HG02678 (cell line): ENCODE measurements around the gene RNASE8.

Source experiments
- ATAC-seq: cut with Tn5 transposase; IDR thresholded peaks from one replicate; pipeline ENCODE4 v1.9.1; 2021; ENCODE audit warnings: mild to moderate bottlenecking, moderate library complexity; ENCODE audit not compliant: unreplicated experiment

RNASE8 gene

DNA sequence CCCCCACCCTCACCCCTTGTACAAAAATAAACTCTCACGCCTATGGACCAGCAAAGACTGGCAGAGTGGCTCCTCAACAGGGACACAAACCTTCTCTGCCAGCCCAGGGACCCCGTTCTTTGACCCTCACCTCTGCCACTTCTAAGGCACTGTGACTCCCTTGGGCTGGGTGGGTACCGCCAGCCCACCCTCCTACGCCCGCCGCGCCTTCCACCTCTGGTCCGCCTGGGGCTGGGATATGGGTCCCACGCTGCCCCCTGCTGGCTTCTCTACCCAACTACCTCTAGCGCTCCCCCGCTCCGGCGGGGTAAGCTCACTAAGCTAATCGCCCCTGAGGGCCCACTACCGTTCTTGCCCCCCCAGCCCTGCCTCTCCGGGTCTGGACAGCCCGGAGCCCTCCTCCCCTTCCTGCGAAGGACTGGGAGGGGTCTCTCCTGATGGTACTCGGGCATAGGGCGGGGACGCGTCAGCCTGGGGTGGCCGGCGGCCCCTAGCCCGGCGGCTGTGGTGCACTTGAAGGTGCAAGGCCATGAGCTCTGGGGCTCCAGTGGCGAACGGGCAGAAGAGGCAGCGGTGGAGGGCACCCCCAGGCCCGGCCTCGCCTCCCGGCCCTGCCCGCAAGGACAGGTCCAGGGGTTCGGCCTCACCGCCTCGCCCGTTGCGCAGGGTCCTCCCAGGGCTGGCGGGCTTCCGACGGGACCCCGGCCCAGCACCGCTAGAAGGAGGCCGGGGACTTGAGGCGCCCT is 32.7 kb downstream of the RNASE8 start:
- no peak for ATAC-seq

DNA sequence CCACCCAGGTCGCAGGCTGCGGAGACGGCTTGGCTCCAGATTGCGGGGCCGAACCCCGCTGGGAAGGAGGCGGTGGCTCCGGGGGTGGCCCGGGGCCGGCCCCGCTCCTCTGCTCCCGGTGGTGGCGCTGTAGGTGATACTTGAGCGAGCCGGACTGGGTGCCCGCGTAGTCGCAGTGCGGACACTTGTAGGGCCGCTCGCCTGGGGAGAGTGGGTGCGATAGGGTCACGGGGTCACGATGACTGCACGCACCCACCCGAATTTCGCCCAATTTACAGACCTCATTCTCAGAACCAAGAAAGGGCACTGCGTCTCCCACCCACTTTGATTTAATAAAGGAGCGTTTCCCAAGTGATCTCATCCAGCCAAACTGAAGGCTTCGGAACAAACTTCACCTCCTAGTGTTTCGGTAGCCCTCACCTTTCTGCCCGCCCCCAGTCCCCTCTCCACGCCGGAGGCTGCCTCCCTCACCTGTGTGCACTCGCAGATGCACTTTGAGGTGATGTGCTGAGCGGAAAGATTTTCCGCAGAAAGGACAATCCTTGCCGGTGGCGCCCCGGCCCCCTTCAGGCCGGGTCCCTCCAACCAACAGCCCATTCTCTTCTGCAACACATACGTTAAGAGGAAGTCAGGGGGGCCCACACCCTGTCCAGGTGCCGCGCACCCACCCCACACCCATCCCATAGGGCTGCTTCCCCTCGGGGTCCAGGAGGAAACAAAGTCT is 33.5 kb downstream of the RNASE8 start:
- no peak for ATAC-seq

DNA sequence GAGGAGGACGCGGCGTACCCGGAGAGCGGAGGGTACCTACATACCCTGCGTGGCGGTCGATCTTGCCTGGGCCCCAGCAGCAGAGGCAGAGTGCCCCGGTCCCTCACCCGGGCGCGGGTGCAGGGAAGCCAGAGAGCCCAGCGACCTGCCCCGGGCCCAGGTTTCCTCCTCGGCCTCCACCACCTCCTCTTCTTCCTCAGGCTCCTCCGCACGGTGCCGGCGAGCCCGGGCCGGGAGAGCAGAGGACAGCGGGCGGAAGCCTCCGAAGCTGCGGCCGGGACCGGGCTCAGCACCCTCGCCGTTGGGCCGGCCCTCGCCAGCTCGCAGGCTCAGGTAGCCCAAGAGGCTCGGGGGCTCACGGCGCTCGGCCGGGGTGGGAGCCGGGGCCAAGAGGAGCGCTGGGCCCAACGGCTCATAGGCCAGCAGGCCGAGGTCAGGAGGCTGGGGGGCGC is 34.2 kb downstream of the RNASE8 start:
- no peak for ATAC-seq

DNA sequence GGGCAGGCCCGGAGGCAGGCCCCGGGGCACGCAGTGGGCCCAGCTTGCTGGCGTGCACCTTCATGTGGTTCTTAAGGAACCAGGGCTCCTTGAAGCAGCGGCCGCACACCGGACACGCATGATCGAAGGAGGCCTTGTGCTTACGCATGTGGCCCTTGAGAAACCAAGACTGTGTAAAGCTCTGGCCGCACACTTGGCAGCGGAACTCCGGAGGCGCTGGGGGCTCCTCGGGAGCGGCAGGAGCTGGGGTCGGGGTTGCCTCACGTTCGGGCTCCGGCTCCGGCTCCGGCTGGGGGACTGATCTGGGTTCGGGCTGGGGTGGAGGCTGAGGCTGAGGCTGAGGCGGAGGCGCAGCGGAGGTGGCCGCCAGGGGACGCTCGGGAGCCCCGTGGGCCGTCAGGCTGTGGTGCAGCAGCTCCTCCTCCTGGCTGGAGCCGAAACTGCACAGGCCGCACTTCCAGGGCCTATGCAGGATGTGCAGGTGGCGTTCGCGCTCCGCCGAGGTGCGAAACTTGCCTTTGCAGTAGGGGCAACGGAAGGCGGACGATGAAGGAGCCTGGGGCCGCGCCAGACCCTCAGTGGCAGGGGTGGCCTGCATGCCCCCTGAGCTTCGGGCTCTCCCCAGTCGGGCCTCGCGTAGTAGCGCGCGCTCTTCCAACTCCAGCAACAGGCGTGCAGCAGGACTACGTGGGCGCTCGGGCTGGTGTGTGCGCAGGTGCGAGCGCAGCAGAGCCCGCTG is 34.8 kb downstream of the RNASE8 start:
- ATAC-seq = peak; percentile 82

DNA sequence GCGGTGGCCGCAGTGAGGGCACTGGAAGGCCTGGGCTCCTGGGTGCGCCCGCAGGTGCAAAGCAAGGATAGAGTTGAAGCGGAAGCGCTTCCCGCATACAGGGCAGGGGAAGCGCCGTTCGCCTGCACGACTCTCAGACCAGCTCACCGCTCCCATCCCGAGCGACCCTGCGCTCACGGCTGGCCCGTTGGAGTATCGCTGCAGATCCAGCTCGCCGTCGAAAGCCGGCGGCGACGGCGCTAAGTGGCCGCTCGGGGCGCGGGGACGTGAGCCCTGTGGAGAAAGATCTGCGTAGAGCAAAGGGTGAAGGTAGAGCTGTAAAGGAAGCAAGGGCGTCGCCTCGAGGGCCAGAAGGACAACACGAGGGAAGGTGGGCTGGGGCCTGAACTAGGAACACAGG is 35.4 kb downstream of the RNASE8 start:
- ATAC-seq = no peak

DNA sequence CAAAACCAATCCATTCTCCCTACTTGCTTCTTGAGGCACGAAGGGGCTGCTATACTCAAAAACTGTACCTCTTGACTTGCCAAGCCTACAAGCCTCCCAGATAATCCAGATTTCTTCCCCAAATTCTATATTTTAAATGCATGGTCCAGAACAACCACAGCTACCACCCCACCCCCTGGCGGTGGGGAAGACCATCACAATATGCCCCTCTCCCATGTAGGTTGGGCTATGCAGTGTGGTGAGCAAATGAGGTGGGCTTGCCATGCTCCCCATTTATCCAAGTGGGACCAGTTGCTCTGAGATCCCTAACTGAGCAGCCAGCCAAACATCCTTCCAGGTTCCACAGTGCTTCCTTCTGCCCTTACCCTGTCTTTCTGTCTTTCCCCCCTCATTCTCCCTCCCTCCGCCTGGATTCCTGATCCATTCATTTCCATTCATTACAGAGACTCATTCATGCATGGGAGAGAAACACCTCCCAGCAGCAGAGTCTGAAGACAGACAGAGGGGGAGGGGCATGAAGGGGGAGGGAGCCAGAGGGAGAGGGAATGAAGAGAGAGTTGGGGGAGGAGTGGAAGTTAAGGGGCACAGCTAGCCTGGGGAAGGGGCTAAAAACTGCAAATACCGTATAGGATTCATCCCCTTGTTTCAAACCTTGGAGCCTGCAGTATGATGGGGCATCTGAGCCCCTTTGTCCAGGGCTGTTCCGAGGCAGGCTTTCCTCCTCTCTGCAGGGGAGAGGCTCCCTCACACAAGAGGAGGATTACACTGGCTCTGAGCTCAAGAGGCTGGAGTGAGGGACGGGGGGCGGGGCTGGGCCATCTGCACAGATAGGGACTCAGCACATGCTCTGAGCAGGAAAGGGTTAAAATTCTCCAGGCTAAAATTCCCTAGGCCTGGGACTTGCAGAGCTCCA is 36.4 kb downstream of the RNASE8 start:
- no peak for ATAC-seq

DNA sequence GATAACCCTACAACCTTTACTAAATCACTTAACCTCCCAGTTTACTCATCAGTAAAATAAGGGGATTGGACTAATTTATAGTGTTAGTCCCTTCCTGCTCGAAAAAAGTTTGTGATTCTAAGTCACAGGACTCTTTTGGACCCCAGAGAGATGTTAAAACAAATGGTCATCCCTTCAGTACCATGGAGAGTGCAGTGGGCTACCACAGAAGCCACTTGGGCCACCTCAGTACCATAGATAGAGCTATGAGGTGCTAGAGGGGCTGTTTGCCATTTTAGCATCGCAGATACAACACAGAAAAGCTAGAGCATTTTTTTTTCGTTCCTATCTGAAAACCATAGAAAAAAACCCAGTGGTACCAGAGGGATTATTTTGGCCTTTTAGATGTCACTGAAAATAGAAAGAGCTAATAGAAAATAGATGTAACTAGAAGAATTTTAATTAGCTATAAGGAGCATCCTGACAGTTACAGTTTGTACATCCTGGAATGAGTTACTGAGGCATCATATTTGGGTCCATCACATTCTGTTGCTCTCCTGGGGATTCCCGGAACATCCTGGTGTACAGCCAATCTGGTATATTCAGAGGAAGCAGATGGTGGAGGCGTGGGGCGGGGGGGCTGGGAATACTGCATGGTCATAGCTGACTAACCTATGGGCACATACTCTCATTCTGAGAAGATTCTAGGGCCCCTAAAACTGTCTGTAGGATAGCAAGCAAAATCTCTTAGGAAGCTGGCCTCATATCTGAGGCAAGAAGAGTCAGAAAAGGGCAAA is 38.0 kb downstream of the RNASE8 start:
- ATAC-seq = no peak

DNA sequence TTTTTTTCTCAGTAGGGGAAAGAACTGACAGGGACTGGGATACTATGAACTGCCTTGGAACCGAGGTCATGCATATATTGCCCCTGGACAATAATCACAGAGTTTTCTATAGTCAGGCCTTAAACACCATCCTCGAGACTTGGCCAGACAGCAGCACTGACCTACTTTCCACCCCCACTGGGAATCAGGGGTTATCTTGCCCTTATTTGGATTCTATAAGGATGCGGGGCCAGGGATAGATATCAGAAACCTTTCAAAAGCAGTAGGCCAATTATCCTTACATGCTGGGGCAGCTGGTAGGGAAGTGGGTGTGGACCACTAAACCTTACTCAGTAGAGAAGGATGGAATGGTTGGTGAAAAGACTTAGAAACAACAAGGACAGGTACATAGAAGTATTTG is 38.8 kb downstream of the RNASE8 start:
- ATAC-seq = no peak

DNA sequence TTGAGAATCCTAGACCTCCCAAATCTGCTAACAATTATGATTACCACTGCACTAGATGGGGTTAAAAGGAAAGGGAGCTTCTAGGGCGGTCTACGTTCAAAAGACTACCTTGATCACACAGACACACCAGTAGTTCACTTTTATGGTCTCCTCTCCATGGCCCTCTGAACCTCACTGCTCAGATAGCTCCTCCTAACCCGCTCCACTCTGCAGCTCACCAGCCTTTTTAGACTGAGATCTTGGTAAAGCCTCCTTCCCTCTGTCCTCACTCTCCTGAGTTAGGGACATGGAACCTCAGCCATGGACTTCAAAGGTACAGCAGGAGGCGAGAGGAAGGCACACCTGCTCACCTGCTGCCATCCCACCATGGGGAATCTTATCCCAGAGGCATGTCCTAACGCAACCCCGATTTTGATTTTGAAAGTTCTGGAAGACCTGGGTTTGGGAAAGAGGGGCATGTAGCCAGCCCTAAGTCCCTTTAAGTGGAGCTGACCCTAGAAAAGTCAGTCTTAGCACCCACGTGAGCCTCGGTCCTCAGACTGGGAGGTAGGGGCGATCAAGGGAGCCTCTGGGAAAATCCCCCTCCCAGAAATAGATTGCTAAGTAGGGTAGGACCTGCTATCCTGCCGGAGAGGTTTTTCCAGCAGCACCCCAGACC is 39.5 kb downstream of the RNASE8 start:
- no peak for ATAC-seq

DNA sequence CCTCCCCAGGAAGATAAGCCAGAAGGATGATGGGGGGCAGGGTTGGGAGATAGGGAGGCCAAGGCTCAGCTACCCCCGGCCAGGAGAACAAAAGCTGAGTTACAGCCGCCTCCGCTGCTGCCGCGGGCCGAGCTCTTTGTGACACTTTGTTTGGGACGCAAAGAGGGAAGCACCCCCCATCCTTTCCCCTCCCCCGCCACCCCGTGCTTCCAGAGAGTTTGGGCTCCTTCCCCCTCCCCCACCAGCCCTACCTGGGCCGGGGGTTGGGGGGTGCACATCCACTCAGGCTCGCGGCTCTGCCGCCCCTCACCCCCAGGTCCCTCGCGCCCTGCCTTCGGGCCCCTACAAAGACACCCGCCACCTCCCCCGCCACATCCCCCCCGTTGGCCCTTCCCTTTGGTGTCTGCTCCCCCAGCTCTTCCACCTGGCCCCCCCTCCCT is 40.0 kb downstream of the RNASE8 start:
- no peak for ATAC-seq

DNA sequence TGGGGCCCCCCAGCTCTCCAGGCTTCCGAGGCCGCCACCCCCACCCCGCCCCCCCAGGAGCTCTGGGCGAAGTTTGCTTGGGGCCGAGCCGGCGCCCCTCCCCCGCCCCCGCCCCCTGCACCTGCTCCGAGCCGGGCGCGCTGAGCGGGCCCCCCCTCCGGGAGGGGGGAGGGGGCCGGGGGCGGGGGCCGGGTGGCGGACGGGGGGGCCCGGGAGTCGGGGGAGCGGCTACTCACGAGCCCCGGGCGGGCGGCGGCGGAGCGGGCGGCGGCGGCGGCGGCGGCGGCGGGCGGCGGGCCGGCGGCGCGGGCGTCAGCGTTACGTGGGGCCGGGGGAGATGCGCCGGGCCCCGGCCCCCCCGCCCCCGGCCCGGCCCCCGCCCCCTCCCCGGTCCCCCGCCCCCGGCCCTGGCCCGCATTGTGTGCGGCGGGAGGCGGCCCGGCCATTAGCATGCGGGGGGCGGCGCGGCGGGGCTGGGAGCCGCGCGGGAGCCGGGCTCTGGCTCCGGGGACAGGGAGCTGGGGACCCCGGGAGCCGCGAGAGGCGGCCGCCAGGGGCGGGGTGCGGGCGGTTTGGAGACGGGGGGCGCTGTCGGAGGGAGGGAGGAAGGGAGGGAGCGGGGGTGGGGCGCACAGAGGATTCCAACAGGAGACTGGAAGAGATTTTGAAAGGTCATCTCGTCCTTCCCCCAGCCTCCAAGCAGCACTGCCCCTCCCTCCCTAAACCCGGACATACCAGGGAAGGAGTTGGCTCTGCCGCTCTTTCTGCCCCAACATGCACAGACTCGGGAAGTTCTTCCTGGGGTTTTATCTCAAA is 40.7 kb downstream of the RNASE8 start, which contains the start of gene ZNF219:
Gene ZNF219 (minus strand): TSS at position 580 of the 816 bp plus-strand sequence. CDS start 5,064 bp downstream, outside the sequence.
- no peak for ATAC-seq

DNA sequence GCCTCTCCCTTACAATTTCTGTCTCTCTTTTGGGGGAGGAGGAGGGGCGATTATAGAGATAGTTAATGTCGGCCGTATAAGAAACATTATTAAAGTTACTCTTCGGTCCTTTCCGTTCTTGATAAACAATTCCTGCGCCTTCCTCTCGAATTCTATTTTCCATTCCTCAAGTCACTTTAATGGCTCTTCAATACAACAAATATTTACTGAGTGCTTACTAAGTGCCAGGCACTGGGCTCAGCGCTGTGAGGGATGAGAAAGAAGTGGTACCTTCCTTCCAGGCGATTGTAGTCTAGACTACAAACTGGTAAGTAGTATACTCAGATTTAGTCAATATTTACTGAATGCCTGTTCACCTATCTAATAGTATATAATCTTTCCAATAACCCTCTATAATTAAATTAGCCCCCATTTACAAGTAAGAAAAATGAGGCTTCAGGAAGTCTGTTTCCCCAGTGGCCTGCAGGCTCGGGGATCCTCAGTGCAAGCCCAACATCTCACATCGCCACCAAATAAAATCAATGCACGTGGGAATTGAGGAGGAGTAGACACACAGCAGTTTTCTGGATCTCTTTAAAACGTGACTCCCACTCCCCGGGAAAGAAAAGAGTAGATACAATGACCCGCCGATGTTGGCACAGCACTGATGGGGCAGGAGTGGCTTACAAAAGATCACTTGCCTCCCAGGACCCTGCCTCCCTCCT is 41.4 kb downstream of the RNASE8 start:
- ATAC-seq = no peak

DNA sequence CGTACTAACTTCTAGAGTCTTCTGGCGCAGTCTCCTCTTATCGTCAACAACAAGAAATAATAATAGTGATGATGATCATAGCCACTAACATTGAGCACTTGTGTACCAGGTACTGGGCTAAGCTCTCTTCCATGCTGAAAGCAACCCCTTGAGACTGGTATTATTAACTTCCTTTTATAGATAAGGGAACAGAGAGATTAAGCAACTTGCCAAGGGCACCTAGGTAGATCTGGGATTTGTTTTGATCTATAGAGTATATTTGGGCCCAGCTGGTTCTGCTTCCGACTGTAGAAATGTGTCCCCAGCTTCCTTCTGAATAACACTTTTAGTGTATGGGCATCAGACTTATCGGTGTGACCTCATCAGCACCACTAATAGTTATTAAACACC is 42.0 kb downstream of the RNASE8 start:
- ATAC-seq = no peak

DNA sequence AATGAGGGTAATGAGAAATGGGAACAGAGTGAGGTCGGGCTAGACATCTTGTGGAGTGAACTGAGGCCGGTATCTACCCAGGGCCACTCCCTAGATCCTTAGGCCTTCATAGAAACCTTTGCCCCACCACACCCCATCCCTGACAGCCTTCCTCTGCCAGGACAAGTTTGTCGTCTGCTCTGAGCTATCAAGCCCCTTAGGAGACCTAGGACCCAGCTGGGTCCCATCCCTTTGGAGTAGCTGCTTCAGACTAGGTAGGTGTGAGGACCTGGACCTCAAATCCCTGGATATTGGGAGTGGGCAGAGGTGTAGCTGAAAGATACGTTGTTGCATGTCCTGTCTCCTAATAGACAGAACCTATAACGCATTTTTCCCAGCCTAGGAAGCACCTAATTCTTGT is 43.3 kb downstream of the RNASE8 start, which contains the start of gene TMEM253:
Gene TMEM253 (plus strand): TSS at position 136 of the 400 bp plus-strand sequence. CDS start 278 bp downstream, outside the sequence.
- ATAC-seq = no peak

DNA sequence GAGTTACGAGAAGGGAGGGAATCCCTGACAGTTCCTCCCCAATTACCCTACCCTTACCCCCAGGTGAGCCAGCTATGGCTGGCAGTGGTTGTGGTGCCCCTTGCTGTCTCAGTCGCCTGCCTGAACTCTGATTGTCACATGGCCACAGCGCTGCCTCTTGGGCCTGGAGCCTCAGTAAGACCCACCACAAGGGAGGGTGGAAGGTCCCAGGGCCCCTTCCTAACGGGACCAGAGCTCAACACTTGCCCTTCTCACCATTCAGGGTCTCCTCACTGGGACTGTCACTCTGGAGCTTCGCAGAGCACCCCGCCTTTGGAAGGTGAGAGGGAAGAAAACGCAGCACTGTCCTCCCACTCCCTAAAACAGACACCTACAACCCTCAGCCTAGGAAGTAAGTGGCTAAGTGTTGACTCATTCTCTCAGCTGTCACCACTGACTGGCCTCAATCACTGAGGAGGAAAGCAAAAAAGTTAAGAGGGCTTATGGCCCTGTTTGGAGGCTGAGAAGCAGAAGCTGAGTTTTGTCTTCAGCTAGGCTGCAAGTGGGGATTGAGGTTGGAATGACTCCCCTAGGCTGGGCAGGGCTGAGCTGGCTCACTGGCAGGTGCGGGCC is 44.3 kb downstream of the RNASE8 start:
- ATAC-seq = no peak

DNA sequence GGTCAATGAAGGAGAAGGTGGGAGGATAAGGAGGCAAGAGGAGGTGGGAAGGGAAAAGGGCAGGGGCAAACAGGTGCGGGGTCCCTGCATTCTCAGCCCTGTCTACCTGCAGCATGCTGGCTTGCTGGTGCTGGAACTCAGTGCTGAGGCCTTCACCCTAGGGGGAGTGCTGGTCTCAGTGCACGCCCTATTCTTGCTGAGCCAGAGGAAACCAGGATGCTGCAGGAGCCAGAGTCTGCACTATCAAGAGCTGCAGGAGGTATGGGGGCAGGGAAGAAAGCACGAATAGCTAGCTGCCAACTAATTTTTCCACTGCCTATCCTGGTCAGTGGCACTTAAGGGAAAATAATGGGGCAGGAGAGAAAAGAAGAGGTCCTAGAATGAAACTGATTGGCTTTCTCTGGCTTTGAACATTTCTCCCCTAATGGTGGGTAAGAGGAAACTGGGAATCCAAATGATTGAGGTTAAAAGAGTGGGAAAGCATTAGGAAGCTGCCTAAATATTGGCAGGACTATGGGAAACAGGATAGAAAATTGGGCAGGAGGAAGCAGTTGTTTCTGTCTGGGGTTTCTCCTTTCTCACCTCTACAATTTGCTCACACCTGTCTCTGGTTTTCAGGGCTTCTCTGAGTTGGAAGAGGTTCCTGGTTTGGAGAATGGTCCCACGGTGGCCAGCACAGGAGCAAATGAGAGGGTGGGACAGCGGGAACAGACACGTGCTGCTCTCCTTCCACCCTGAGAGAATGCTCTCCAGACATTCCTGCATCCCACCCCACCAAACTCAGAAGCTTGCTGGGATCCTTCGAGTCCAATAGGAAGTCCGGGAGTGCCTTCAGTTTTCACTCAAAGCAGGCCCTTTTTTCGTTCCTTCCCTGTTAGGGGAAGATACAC is 45.1 kb downstream of the RNASE8 start:
- no peak for ATAC-seq
